Left lung (tissue), 10 donors: ENCODE data around the gene U2SURP. TPM values are rescaled to one million over a fixed set of nuclear protein-coding genes. Genes with fewer than 3 reads are reported as not detected.

Source experiments
- ATAC-seq: fragments of 200-7000 bp; cut with Tn5 transposase; one replicate; pipeline ENCODE4 v1.9.1; 2020; ENCODE audit warnings: moderate library complexity
- DNase-seq, 4 donors: peaks; one replicate each; pipeline ENCODE4 v3.0.0-alpha.2; 2013 to 2020
- H3K27ac ChIP-seq, 2 donors: fragments of 200-600 bp; sonication (generic) in 1 of 2; one replicate each; pipeline versions ENCODE4 v1.5.0 to v1.8.0; 2020 to 2021
- H3K27me3 ChIP-seq, 2 donors: fragments of 200-600 bp; sonication (generic) in 1 of 2; one replicate each; pipeline versions ENCODE4 v1.5.0 to v1.8.0; 2020 to 2021
- H3K36me3 ChIP-seq, 2 donors: fragments of 200-600 bp; sonication (generic) in 1 of 2; one replicate each; pipeline versions ENCODE4 v1.5.0 to v1.8.0; 2020 to 2021
- H3K4me1 ChIP-seq, 2 donors: fragments of 200-600 bp; one replicate each; pipeline ENCODE4 v1.8.0; 2021
- H3K4me3 ChIP-seq, 2 donors: fragments of 200-600 bp; sonication (generic) in 1 of 2; one replicate each; pipeline versions ENCODE4 v1.5.0 to v1.8.0; 2020 to 2021; ENCODE audit warnings: mild to moderate bottlenecking in 1 of 2
- H3K9me3 ChIP-seq, 2 donors: fragments of 200-600 bp; sonication (generic) in 1 of 2; one replicate each; pipeline versions ENCODE4 v1.5.0 to v1.8.0; 2020 to 2021
- intact Hi-C, 2 donors: fragments of 100-400 bp; cut with DNase I; formaldehyde crosslinking; loops; one replicate each; pipeline versions ENCODE4 v1.11.2 to v1.14.2; 2022
- polyA plus RNA-seq, 6 donors: library from polyadenylated mRNA; unstranded; fragments of 120-200 nt; gene quantifications; one replicate each; pipeline ENCODE4 v1.2.1, GENCODE V29; 2013; ENCODE audit not compliant: insufficient read length in 6 of 6
- total RNA-seq, 2 donors: library from RNA; stranded (reverse); fragmentation: NEBNext Ultra II Directional; extraction: Animal tissue kit (Norgen Biotek cat#: 25700); gene quantifications; one replicate each; pipeline ENCODE4 v1.2.1, GENCODE V29; 2021
- TF ChIP-seq, protein P1 (sequence below), 2 donors: fragments of 200-600 bp; sonication (generic) in 1 of 2; IDR thresholded peaks; one replicate each; pipeline versions ENCODE4 v1.5.0 to v1.8.0; 2021; ENCODE audit warnings: antibody characterized with exemption in 2 of 2
- donor health status: DM: no; HTN: yes; CAD: no.
- donor health status: DM: no; HTN: no; CAD: no.

U2SURP gene
- total and polyA plus RNA-seq, 8 donors, result 54.3 to 223 (median 180) TPM

DNA sequence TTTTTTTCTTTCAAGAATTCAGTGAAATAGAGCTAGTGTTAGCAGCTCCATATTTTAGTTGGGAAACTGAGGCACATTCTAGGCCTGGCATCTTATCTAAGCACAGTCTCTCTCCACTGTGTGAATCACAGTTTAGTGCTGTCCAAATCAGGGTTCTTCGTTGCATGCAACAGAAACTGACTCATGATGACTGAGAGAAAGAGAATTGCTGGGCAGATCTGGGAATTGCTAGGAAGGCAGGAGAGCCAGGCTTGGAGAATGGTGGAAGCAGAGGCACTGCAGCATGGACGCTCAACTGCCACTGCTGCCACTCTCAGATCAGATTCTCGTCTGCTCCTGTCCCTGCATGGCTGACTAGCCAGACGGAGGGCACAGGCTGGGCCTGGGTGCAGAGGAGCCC, 77.5 kb downstream of the U2SURP start:
- no peak overlapping the region for H3K4me3 ChIP-seq
- TF ChIP-seq, protein P1, sequence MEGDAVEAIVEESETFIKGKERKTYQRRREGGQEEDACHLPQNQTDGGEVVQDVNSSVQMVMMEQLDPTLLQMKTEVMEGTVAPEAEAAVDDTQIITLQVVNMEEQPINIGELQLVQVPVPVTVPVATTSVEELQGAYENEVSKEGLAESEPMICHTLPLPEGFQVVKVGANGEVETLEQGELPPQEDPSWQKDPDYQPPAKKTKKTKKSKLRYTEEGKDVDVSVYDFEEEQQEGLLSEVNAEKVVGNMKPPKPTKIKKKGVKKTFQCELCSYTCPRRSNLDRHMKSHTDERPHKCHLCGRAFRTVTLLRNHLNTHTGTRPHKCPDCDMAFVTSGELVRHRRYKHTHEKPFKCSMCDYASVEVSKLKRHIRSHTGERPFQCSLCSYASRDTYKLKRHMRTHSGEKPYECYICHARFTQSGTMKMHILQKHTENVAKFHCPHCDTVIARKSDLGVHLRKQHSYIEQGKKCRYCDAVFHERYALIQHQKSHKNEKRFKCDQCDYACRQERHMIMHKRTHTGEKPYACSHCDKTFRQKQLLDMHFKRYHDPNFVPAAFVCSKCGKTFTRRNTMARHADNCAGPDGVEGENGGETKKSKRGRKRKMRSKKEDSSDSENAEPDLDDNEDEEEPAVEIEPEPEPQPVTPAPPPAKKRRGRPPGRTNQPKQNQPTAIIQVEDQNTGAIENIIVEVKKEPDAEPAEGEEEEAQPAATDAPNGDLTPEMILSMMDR (IDR thresholded peaks at IDR 0.05), result no peak

GRCh38 chr3:143080196-143080595, 78.8 kb downstream of the U2SURP start:
- DNase-seq (no peak), ATAC-seq (no peak)
- Histone ChIP-seq H3K27me3 (no peaks in the 10 kb centered on the region), H3K36me3 (no peaks in the 10 kb centered on the region), H3K27ac (no peak overlapping the region), H3K4me3 (no peak overlapping the region), H3K9me3 (no peaks in the 10 kb centered on the region), H3K4me1 (peaks cover 0 to 5% of the 10 kb centered on the region in 2 donors)
- intact Hi-C loops, result no loop called here
- TF ChIP-seq, protein P1 (IDR thresholded peaks at IDR 0.05), result no peak

More for the DNA sequence above, 77.5 kb downstream of the U2SURP start:
- H3K27me3 ChIP-seq, result no peaks in the 10 kb centered on the region
- H3K36me3 ChIP-seq, result no peaks in the 10 kb centered on the region
- DNase-seq, result no peak
- ATAC-seq, result no peak
- peaks cover 0 to 5% of the 10 kb centered on the region in 2 donors for H3K4me1 ChIP-seq
- H3K27ac ChIP-seq, result no peak overlapping the region
- intact Hi-C loops, result no loop called here
- H3K9me3 ChIP-seq, result no peaks in the 10 kb centered on the region

- DNase-seq (no peak), ATAC-seq (no peak)
- TF ChIP-seq, protein P1 (IDR thresholded peaks at IDR 0.05), result no peak
- H3K36me3 ChIP-seq, result no peaks in the 10 kb centered on the region
- H3K9me3 ChIP-seq, result no peaks in the 10 kb centered on the region
- intact Hi-C loops, result no loop called here
- no peaks in the 10 kb centered on the region for H3K27me3 ChIP-seq
- H3K4me1 ChIP-seq, result peaks cover 0 to 5% of the 10 kb centered on the region in 2 donors
- no peak overlapping the region for H3K27ac ChIP-seq
- H3K4me3 ChIP-seq, result no peak overlapping the region
These were observed 80.0 kb downstream of the U2SURP start for GRCh38 chr3:143081365-143081764.

DNA sequence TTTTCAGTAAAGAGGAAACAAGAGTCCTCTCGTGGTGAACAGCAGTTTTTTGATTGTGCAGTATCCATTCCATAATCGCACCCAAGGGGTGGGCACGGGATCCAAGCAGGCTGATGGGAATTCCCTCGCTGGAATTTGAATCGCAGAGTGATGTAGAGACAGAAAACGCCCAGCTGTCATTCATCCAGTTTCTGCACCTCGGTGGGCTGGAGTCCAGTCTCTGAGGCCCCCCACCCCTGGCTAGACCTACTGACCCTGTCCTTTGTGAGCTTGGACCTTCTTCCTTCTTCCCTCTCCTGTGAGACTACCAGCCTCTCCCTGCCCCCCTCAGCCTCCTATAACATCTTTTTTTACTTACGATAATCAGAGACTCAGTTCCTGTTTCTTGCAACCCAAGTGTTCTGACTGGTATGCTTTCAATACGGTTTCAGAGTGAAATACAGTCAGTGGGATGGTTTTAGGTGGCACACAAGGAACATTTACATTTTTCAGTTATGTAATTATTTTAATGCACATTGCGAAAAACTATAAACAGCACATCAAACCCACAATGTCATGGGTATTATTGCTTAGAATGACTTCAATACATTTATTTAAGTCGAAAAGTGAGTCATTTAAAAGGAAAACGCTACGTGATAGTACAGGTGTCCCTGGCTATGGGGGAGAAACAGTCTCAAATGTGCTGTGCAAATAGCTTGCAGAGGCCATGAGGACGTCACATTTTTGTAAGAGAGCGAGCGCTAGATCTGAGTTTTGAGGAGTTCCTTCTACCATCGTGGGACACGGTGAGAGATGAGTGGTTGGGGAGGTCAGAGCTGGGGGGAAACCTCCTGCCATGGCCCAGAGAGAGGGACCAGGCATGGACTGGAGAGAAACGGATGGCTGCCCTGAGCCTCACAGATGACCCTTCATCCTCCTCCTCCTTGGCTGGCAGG, 80.7 kb downstream of the U2SURP start:
- intact Hi-C loops, result no loop called here
- Histone ChIP-seq H3K27ac (no peak overlapping the region), H3K36me3 (no peaks in the 10 kb centered on the region), H3K4me1 (peaks cover 0 to 5% of the 10 kb centered on the region in 2 donors), H3K4me3 (no peak overlapping the region), H3K27me3 (no peaks in the 10 kb centered on the region), H3K9me3 (no peaks in the 10 kb centered on the region)
- DNase-seq, result no peak
- no peak for ATAC-seq
- TF ChIP-seq, protein P1 (IDR thresholded peaks at IDR 0.05), result no peak

DNA sequence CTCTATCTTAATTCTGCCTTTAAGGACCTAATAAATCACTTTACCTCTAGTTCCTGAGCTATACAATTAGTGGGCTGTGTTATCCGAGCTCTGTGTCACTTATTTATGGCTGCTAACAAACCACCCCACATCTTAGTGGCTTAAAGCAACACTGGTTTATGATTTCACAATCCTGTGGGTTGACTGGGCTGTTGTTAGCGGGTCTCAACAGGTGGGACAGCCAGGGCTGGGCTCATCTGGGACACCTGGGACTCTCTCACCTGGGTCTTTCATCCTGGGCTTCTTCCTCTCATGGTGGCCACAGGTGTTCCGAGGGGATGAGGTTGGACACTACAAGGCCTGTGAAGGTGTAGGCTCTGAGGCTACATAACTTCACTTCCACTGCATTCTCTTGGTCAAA, 82.4 kb downstream of the U2SURP start:
- Histone ChIP-seq H3K4me1 (peaks cover 0 to 5% of the 10 kb centered on the region in 2 donors), H3K4me3 (no peak overlapping the region), H3K27ac (no peak overlapping the region), H3K9me3 (no peaks in the 10 kb centered on the region), H3K36me3 (no peaks in the 10 kb centered on the region), H3K27me3 (no peaks in the 10 kb centered on the region)
- intact Hi-C loops, result no loop called here
- DNase-seq (no peak), ATAC-seq (no peak)
- TF ChIP-seq, protein P1 (IDR thresholded peaks at IDR 0.05), result no peak
